H9 (cell line): ENCODE results near the gene CPNE7. TPM values are rescaled to one million over a fixed set of nuclear protein-coding genes. Genes with fewer than 3 reads are reported as not detected.

Experiments
- DNase-seq: peaks from one replicate; pipeline ENCODE4 v3.0.0-alpha.2; 2017
- H2AFZ ChIP-seq: one replicate; pipeline ENCODE4 v1.6.1; 2013; ENCODE audit warnings: mild to moderate bottlenecking, low read length, control low read depth, moderate library complexity
- H2AK5ac ChIP-seq: 2 replicates; pipeline ENCODE4 v1.6.1; 2013; ENCODE audit warnings: low read length, control low read depth, mixed read lengths; ENCODE audit not compliant: insufficient read length
- H2BK120ac ChIP-seq: one replicate; pipeline ENCODE4 v1.6.1; 2013; ENCODE audit warnings: low read depth, mild to moderate bottlenecking, low read length, control low read depth, inconsistent platforms; ENCODE audit not compliant: poor library complexity, severe bottlenecking
- H2BK12ac ChIP-seq: 2 replicates; pipeline ENCODE4 v1.6.1; 2013; ENCODE audit warnings: low read length, control low read depth, mixed read lengths, low read depth; ENCODE audit not compliant: insufficient read length
- H2BK15ac ChIP-seq: 2 replicates; pipeline ENCODE4 v1.6.1; 2013; ENCODE audit warnings: low read depth, low read length, control low read depth
- H2BK20ac ChIP-seq: one replicate; pipeline ENCODE4 v1.6.1; 2013; ENCODE audit warnings: low read depth, mild to moderate bottlenecking, low read length, control low read depth, inconsistent platforms; ENCODE audit not compliant: poor library complexity, severe bottlenecking
- H2BK5ac ChIP-seq: 2 replicates; pipeline ENCODE4 v1.6.1; 2013; ENCODE audit warnings: low read length, control low read depth, mixed read lengths; ENCODE audit not compliant: insufficient read length
- H3K14ac ChIP-seq: 2 replicates; pipeline ENCODE4 v1.6.1; 2013; ENCODE audit warnings: low read length, control low read depth; ENCODE audit not compliant: insufficient read depth
- H3K18ac ChIP-seq: 2 replicates; pipeline ENCODE4 v1.6.1; 2013; ENCODE audit warnings: low read depth, mild to moderate bottlenecking, mixed read lengths, low read length, control low read depth; ENCODE audit not compliant: insufficient read length
- H3K23ac ChIP-seq: 2 replicates; pipeline ENCODE4 v1.6.1; 2013; ENCODE audit warnings: low read length, control low read depth, mixed read lengths, low read depth; ENCODE audit not compliant: insufficient read length
- H3K23me2 ChIP-seq: 2 replicates; pipeline ENCODE4 v1.6.1; 2013; ENCODE audit warnings: low read depth, mild to moderate bottlenecking, mixed read lengths, low read length, control low read depth; ENCODE audit not compliant: insufficient read length, poor library complexity, severe bottlenecking
- H3K27ac ChIP-seq: 2 replicates; pipeline ENCODE4 v1.5.1; 2013; ENCODE audit warnings: low read length, control low read depth, mixed read lengths, low read depth; ENCODE audit not compliant: insufficient read length
- H3K27me3 ChIP-seq: 2 replicates; pipeline ENCODE4 v1.6.1; 2013; ENCODE audit warnings: low read length, control low read depth, inconsistent platforms; ENCODE audit not compliant: insufficient read depth
- H3K4ac ChIP-seq: 2 replicates; pipeline ENCODE4 v1.6.1; 2013; ENCODE audit warnings: low read depth, mild to moderate bottlenecking, control low read depth, inconsistent platforms, low read length, moderate library complexity
- H3K4me1 ChIP-seq: 2 replicates; pipeline ENCODE4 v1.6.1; 2013; ENCODE audit warnings: low read length, control low read depth, inconsistent platforms; ENCODE audit not compliant: insufficient read depth
- H3K4me2 ChIP-seq: 2 replicates; pipeline ENCODE4 v1.6.1; 2013; ENCODE audit warnings: low read length, control low read depth, mixed read lengths; ENCODE audit not compliant: insufficient read length, insufficient read depth
- H3K56ac ChIP-seq: 2 replicates; pipeline ENCODE4 v1.6.1; 2013; ENCODE audit warnings: low read depth, mild to moderate bottlenecking, mixed read lengths, low read length, control low read depth; ENCODE audit not compliant: insufficient read length
- H3K79me1 ChIP-seq: 2 replicates; pipeline ENCODE4 v1.6.1; 2013; ENCODE audit warnings: low read depth, mild to moderate bottlenecking, moderate library complexity, low read length, control low read depth, inconsistent platforms; ENCODE audit not compliant: insufficient read depth, poor library complexity, severe bottlenecking
- H3K79me2 ChIP-seq: 2 replicates; pipeline ENCODE4 v1.6.1; 2013; ENCODE audit warnings: low read length, control low read depth, inconsistent platforms; ENCODE audit not compliant: insufficient read depth
- H3K9ac ChIP-seq: 2 replicates; pipeline ENCODE4 v1.6.1; 2013; ENCODE audit warnings: low read length, control low read depth, mixed read lengths; ENCODE audit not compliant: insufficient read length; ENCODE audit errors: extremely low read depth
- H3K9me3 ChIP-seq: one replicate; pipeline ENCODE4 v1.6.1; 2013; ENCODE audit warnings: low read depth, low read length, inconsistent platforms; ENCODE audit not compliant: control insufficient read depth
- H3T11ph ChIP-seq: one replicate; pipeline ENCODE4 v1.6.1; 2013; ENCODE audit warnings: mild to moderate bottlenecking, low read length, control low read depth, inconsistent platforms
- H4K20me1 ChIP-seq: one replicate; pipeline ENCODE4 v1.6.1; 2013; ENCODE audit not compliant: control insufficient read depth, insufficient read length, insufficient read depth
- H4K5ac ChIP-seq: 2 replicates; pipeline ENCODE4 v1.6.1; 2013; ENCODE audit warnings: low read depth, mild to moderate bottlenecking, mixed read lengths, low read length, control low read depth; ENCODE audit not compliant: insufficient read length
- H4K8ac ChIP-seq: replicated peaks from 2 replicates; pipeline ENCODE4 v1.6.1; 2013; ENCODE audit warnings: low read length, control low read depth, mixed read lengths, low read depth; ENCODE audit not compliant: insufficient read length
- H4K91ac ChIP-seq: 2 replicates; pipeline ENCODE4 v1.6.1; 2013; ENCODE audit warnings: low read depth, mild to moderate bottlenecking, moderate library complexity, mixed read lengths, low read length, control low read depth; ENCODE audit not compliant: insufficient read length
- H3K27ac Mint-ChIP-seq, 3 experiments: 2 replicates in 2 of 3; 3 replicates in 1 of 3; pipeline ENCODE4 v1.8.0; 2020 to 2021; ENCODE audit warnings: mixed read lengths in 3 of 3, mild to moderate bottlenecking in 1 of 3, moderate library complexity in 1 of 3
- H3K27me3 Mint-ChIP-seq: 2 replicates; pipeline ENCODE4 v1.8.0; 2021; ENCODE audit warnings: low read depth, mild to moderate bottlenecking, moderate library complexity, mixed read lengths
- H3K36me3 Mint-ChIP-seq, 3 experiments: 2 replicates in 2 of 3; 3 replicates in 1 of 3; pipeline ENCODE4 v1.8.0; 2020 to 2021; ENCODE audit warnings: low read depth in 3 of 3, mixed read lengths in 3 of 3; ENCODE audit not compliant: insufficient read depth in 1 of 3
- H3K4me1 Mint-ChIP-seq, 2 experiments: 2 replicates each; pipeline ENCODE4 v1.8.0; 2020; ENCODE audit warnings: mixed read lengths in 2 of 2
- H3K4me3 Mint-ChIP-seq, 2 experiments: 2 replicates in 1 of 2; 3 replicates in 1 of 2; pipeline ENCODE4 v1.8.0; 2020 to 2021; ENCODE audit warnings: mild to moderate bottlenecking in 2 of 2, mixed read lengths in 2 of 2, moderate library complexity in 1 of 2
- H3K9me3 Mint-ChIP-seq, 2 experiments: 2 replicates in 1 of 2; 3 replicates in 1 of 2; pipeline ENCODE4 v1.8.0; 2020; ENCODE audit warnings: mild to moderate bottlenecking in 2 of 2, mixed read lengths in 2 of 2, moderate library complexity in 1 of 2
- CTCF ChIP-seq: fragments of 200-600 bp; sonication (generic); conservative IDR thresholded peaks from 3 replicates; pipeline ENCODE4 v1.8.0; 2021; ENCODE audit warnings: antibody characterized with exemption, mild to moderate bottlenecking
- WGBS: extraction: QIAGEN DNeasy Blood & Tissue Kit; methylation state at CpG from one replicate; pipeline ENCODE4 v1.1.7; 2013; ENCODE audit warnings: missing lambda C conversion rate, low lambda C conversion rate, mixed read lengths; ENCODE audit not compliant: insufficient read length; ENCODE audit errors: extremely low coverage; 5-methylcytosine and 5-hydroxymethylcytosine counted together
- total RNA-seq: library from RNA; stranded (reverse); gene quantifications from 2 replicates; pipeline ENCODE4 v1.2.1, GENCODE V29; 2021

CPNE7 gene
- total RNA-seq, 1 experiment from 2014 or later: 23.4 TPM

GRCh38 chr16:89540557-89540956 lies 35.0 kb upstream of the CPNE7 start:
- Histone ChIP-seq H3T11ph (no peak overlapping the region), H3K4me2 (no peak overlapping the region), H2BK120ac (no peak overlapping the region), H3K27me3 (no peaks in the 10 kb centered on the region), H3K9me3 (no peaks in the 10 kb centered on the region), H4K91ac (no peak overlapping the region), H3K18ac (no peak overlapping the region), H3K23me2 (no peaks in the 10 kb centered on the region), H3K9ac (no peak overlapping the region), H3K56ac (no peak overlapping the region), H3K23ac (no peak overlapping the region), H3K79me2 (no peaks in the 10 kb centered on the region), H3K27ac (no peak overlapping the region), H3K14ac (no peak overlapping the region), H2BK5ac (no peak overlapping the region), H4K5ac (no peak overlapping the region), H3K4ac (no peak overlapping the region), H4K8ac (no peak overlapping the region), H3K4me1 (no peaks in the 10 kb centered on the region), H2BK15ac (no peak overlapping the region), H2AK5ac (no peak overlapping the region), H2AFZ (no peak overlapping the region), H2BK12ac (no peak overlapping the region), H2BK20ac (no peak overlapping the region), H4K20me1 (no peaks in the 10 kb centered on the region), H3K79me1 (no peaks in the 10 kb centered on the region)
- Mint-ChIP-seq H3K27ac (no peak overlapping the region), H3K4me3 (no peak overlapping the region), H3K4me1 (no peaks in the 10 kb centered on the region), H3K9me3 (no peaks in the 10 kb centered on the region), H3K36me3 (peaks cover 8 to 52% (median 43%) of the 10 kb centered on the region in 3 experiments; a peak in 5 of 7 replicates), H3K27me3 (no peaks in the 10 kb centered on the region)
- no peak for TF ChIP-seq CTCF
- no CpG with 5 or more reads among the region's 13 CpGs for WGBS
- DNase-seq: no peak
